ENCODE measurements around the gene PTPA. TPM values are rescaled to one million over a fixed set of nuclear protein-coding genes. Genes with fewer than 3 reads are reported as not detected.

The PTPA gene
- total and polyA plus RNA-seq, 2 donors (not counting 3 experiments of a cell fraction or from before 2014, with no cell fraction given), result 97.7 to 121 TPM

GRCh38 chr9:129183495-129184218, 72.4 kb downstream of the PTPA start:
- FAIRE-seq (no peak), DNase-seq (ENCODE audit: low read depth, low spot score) (no peak)
- intact Hi-C loops (cut with micrococcal nuclease), result no loop called here
- TF ChIP-seq POLR2A (IDR thresholded peaks at IDR 0.05; ENCODE audit: low read depth, low read length), result no peak
- no peak for TF ChIP-seq EZH2 (IDR thresholded peaks at IDR 0.05; ENCODE audit: borderline replicate concordance, low read depth, low read length, severe bottlenecking)
- no peak for TF ChIP-seq CTCF (IDR thresholded peaks at IDR 0.05; ENCODE audit: extremely low read depth in 1 of 2, insufficient read depth in 1 of 2, low read depth in 1 of 2, low read length in 2 of 2)
- TF ChIP-seq FOS (IDR thresholded peaks at IDR 0.05; ENCODE audit: borderline replicate concordance, insufficient read depth, low read length), result no peak
- H3K27me3 ChIP-seq (ENCODE audit: control insufficient read depth in 2 of 2, insufficient read depth in 2 of 2, low read length in 2 of 2), result no peaks in the 10 kb centered on the region
- H3K36me3 ChIP-seq (ENCODE audit: control insufficient read depth in 2 of 2, extremely low read depth in 1 of 2, insufficient read depth in 2 of 2, low read length in 2 of 2), result no peaks in the 10 kb centered on the region
- peaks cover 1% of the 10 kb centered on the region for H3K4me1 ChIP-seq (ENCODE audit: control insufficient read depth, extremely low read depth, insufficient read depth, low read length)
- H3K4me2 ChIP-seq (ENCODE audit: insufficient read depth, low read length), result no peak overlapping the region
- H3K9me3 ChIP-seq (replicated peaks; ENCODE audit: control insufficient read depth, insufficient read depth, low read length), result no peaks in the 10 kb centered on the region
- no peaks in the 10 kb centered on the region for H3K79me2 ChIP-seq (ENCODE audit: control insufficient read depth, insufficient read depth, low read length)
- no peak overlapping the region for H3K9ac ChIP-seq (replicated peaks; ENCODE audit: extremely low read depth, insufficient read depth, low read length)
- H4K20me1 ChIP-seq (replicated peaks; ENCODE audit: control insufficient read depth, extremely low read depth, insufficient read depth, low read length), result no peaks in the 10 kb centered on the region
- H3K27ac ChIP-seq (ENCODE audit: insufficient read depth, low read depth, low read length), result no peak overlapping the region
- no peak overlapping the region for H2AFZ ChIP-seq (ENCODE audit: low read depth, low read length)
- dilution Hi-C loops (cut with MboI; ENCODE audit: extremely low pct_ligation_motif_present, low sequenced_read_pairs), result no loop called here
- BruUV-seq (replicated peaks), result no TSS peak
- ChIA-PET CTCF (interaction anchor here (0.8 to 2.6 kb wide), 6 partner anchors 9 to 104 kb away, joined by 3 to 9 read pairs (median 6); no protein-coding TSS in a partner anchor), POLR2A (no interaction called here)
- H3K4me3 ChIP-seq (replicated peaks in 1 of 3; ENCODE audit: insufficient read depth in 1 of 3, low read depth in 1 of 3, low read length in 3 of 3), result no peak overlapping the region
- no peaks in the 10 kb centered on the region for H3K9me1 ChIP-seq (replicated peaks; ENCODE audit: control insufficient read depth, extremely low read depth, insufficient read depth, low read length)

DNA sequence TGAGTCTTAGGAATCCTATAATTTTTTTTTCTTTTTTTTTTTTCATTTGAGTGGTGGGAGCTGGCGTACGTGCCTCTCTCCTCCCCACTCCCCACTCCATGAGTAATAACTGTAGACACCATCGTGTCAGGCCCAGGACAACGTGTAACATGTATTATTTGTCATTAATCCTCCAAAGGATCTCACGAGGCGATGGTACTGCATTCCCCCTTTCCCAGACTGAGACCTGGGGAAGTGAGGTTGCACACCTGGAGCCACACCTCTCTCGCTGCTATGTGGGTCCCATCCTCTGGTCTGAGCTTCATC, 73.0 kb downstream of the PTPA start:
- FAIRE-seq (no peak), DNase-seq (ENCODE audit: low read depth, low spot score) (no peak)
- no TSS peak for BruUV-seq (replicated peaks)
- POLR2A ChIA-PET, result no interaction called here
- dilution Hi-C loops (cut with MboI; ENCODE audit: extremely low pct_ligation_motif_present, low sequenced_read_pairs) (no loop called here), intact Hi-C loops (cut with micrococcal nuclease) (no loop called here)
- Histone ChIP-seq H3K27ac (ENCODE audit: insufficient read depth, low read depth, low read length) (no peak overlapping the region), H3K9me1 (replicated peaks; ENCODE audit: control insufficient read depth, extremely low read depth, insufficient read depth, low read length) (no peaks in the 10 kb centered on the region), H3K27me3 (ENCODE audit: control insufficient read depth in 2 of 2, insufficient read depth in 2 of 2, low read length in 2 of 2) (no peaks in the 10 kb centered on the region), H3K79me2 (ENCODE audit: control insufficient read depth, insufficient read depth, low read length) (no peaks in the 10 kb centered on the region), H3K36me3 (ENCODE audit: control insufficient read depth in 2 of 2, extremely low read depth in 1 of 2, insufficient read depth in 2 of 2, low read length in 2 of 2) (no peaks in the 10 kb centered on the region), H3K4me1 (ENCODE audit: control insufficient read depth, extremely low read depth, insufficient read depth, low read length) (no peaks in the 10 kb centered on the region), H3K4me2 (ENCODE audit: insufficient read depth, low read length) (no peak overlapping the region), H2AFZ (ENCODE audit: low read depth, low read length) (no peak overlapping the region), H3K4me3 (replicated peaks in 1 of 3; ENCODE audit: insufficient read depth in 1 of 3, low read depth in 1 of 3, low read length in 3 of 3) (no peak overlapping the region), H4K20me1 (replicated peaks; ENCODE audit: control insufficient read depth, extremely low read depth, insufficient read depth, low read length) (no peaks in the 10 kb centered on the region), H3K9me3 (replicated peaks; ENCODE audit: control insufficient read depth, insufficient read depth, low read length) (no peaks in the 10 kb centered on the region), H3K9ac (replicated peaks; ENCODE audit: extremely low read depth, insufficient read depth, low read length) (no peak overlapping the region)
- CTCF ChIA-PET, result interaction anchor here (0.8 to 2.6 kb wide), 6 partner anchors 10 to 104 kb away, joined by 3 to 9 read pairs (median 6); no protein-coding TSS in a partner anchor
- TF ChIP-seq JUN (IDR thresholded peaks at IDR 0.05; ENCODE audit: borderline replicate concordance, insufficient read depth, insufficient read length, low read depth) (no peak), CTCF (IDR thresholded peaks at IDR 0.05; ENCODE audit: extremely low read depth in 1 of 2, insufficient read depth in 1 of 2, low read depth in 1 of 2, low read length in 2 of 2) (no peak), MAX (IDR thresholded peaks at IDR 0.05; ENCODE audit: insufficient read depth, insufficient read length) (no peak), GATA2 (IDR thresholded peaks at IDR 0.05; ENCODE audit: insufficient read depth, insufficient read length, low read depth, low read length) (no peak), POLR2AphosphoS5 (IDR thresholded peaks at IDR 0.05; ENCODE audit: insufficient read depth, low read depth, low read length) (no peak), POLR2A (IDR thresholded peaks at IDR 0.05; ENCODE audit: low read depth, low read length) (no peak), FOS (IDR thresholded peaks at IDR 0.05; ENCODE audit: borderline replicate concordance, insufficient read depth, low read length) (no peak), MYC (IDR thresholded peaks at IDR 0.05; ENCODE audit: low read depth, low read length) (no peak), EZH2 (IDR thresholded peaks at IDR 0.05; ENCODE audit: borderline replicate concordance, low read depth, low read length, severe bottlenecking) (no peak)

Data from endothelial cell of umbilical vein (primary cell).